GM12878 (cell line): Measurements from ENCODE around the gene CACNA1D. TPM values are rescaled to one million over a fixed set of nuclear protein-coding genes. Genes with fewer than 3 reads are reported as not detected.

Experiments used
- ATAC-seq: fragments of 200-7000 bp; cut with Tn5 transposase; 3 replicates; pipeline ENCODE4 v1.9.1; 2020; ENCODE audit warnings: mild to moderate bottlenecking, moderate library complexity
- BruUV-seq: library from RNA; stranded (reverse); fragments of 400-500 nt; replicated peaks from 2 replicates; lab custom pipeline; 2021; lab: Mats Ljungman, UMichigan
- CTCF ChIA-PET: fragments of 300-600 bp; sonication (Branson Sonifier 250); formaldehyde crosslinking; extraction: SDS; loops from one replicate; lab custom pipeline; 2021; ENCODE audit warnings: inconsistent platforms; lab: Yijun Ruan, JAX
- POLR2A ChIA-PET: fragments of 350-600 bp; formaldehyde crosslinking; extraction: SDS; loops from one replicate; lab custom pipeline; 2021; ENCODE audit warnings: inconsistent platforms; lab: Charles Lee
- RAD21 ChIA-PET: fragments of 300-600 bp; sonication (Branson Sonifier 250); formaldehyde crosslinking; loops from one replicate; lab custom pipeline; 2023; ENCODE audit warnings: antibody characterized with exemption; ENCODE audit not compliant: unreplicated experiment; lab: Charles Lee
- SMC1A ChIA-PET: fragments of 300-600 bp; sonication (Branson Sonifier 250); formaldehyde crosslinking; loops from one replicate; lab custom pipeline; 2023; ENCODE audit not compliant: unreplicated experiment, uncharacterized antibody; lab: Charles Lee
- DNase-seq: peaks from one replicate; pipeline ENCODE4 v3.0.0-alpha.2; 2011; ENCODE audit warnings: low read depth, low spot score
- FAIRE-seq: peaks from 3 replicates; lab custom pipeline; 2011; peaks lifted over from hg19 to GRCh38; lab: Jason Lieb, UNC
- H2AFZ ChIP-seq: 2 replicates; pipeline ENCODE4 v1.6.0; 2011; ENCODE audit warnings: low read depth, low read length, control low read depth; ENCODE audit not compliant: control insufficient read depth
- H3K27ac ChIP-seq: 2 replicates; pipeline ENCODE4 v1.5.1; 2011; ENCODE audit warnings: control low read depth; ENCODE audit not compliant: control insufficient read depth, insufficient read depth
- H3K27me3 ChIP-seq, 2 experiments: replicated peaks in 1 of 2; 2 replicates each; pipeline versions ENCODE4 v1.6.0 to v1.6.1; 2011; ENCODE audit warnings: low read length in 1 of 2; ENCODE audit not compliant: control insufficient read depth in 2 of 2, insufficient read depth in 2 of 2
- H3K36me3 ChIP-seq, 2 experiments: 2 replicates each; pipeline ENCODE4 v1.5.1; 2011; ENCODE audit warnings: low read length in 1 of 2; ENCODE audit not compliant: control insufficient read depth in 2 of 2, insufficient read depth in 2 of 2
- H3K4me1 ChIP-seq: 2 replicates; pipeline ENCODE4 v1.6.1; 2011; ENCODE audit warnings: mild to moderate bottlenecking, low read length, moderate library complexity, mixed read lengths; ENCODE audit not compliant: control insufficient read depth, insufficient read depth
- H3K4me2 ChIP-seq: 2 replicates; pipeline ENCODE4 v1.6.0; 2011; ENCODE audit warnings: control low read depth; ENCODE audit not compliant: control insufficient read depth, insufficient read depth
- H3K4me3 ChIP-seq: fragments of 200-600 bp; sonication (generic); 2 replicates; pipeline ENCODE4 v1.5.1; 2016
- H3K79me2 ChIP-seq: 2 replicates; pipeline ENCODE4 v1.6.0; 2011; ENCODE audit warnings: low read length; ENCODE audit not compliant: control insufficient read depth, insufficient read depth
- H3K9ac ChIP-seq: 2 replicates; pipeline ENCODE4 v1.8.0; 2011; ENCODE audit warnings: low read length, control low read depth, mixed read lengths; ENCODE audit not compliant: control insufficient read depth, insufficient read depth
- H3K9me3 ChIP-seq: replicated peaks from 3 replicates; pipeline ENCODE4 v1.5.1; 2011; ENCODE audit warnings: mild to moderate bottlenecking, low read length; ENCODE audit not compliant: control insufficient read depth, insufficient read depth
- H4K20me1 ChIP-seq: 2 replicates; pipeline ENCODE4 v1.6.0; 2011; ENCODE audit not compliant: control insufficient read depth, insufficient read depth
- BHLHE40 ChIP-seq, 2 experiments: fragments of 450-650 bp in 1 of 2; IDR thresholded peaks; 2 replicates each; pipeline ENCODE4 v1.6.1; 2011 to 2017; ENCODE audit warnings: low read depth in 2 of 2, borderline replicate concordance in 1 of 2, improper control_type of control experiment in 1 of 2, low read length in 1 of 2, mild to moderate bottlenecking in 1 of 2
- CHD4 ChIP-seq: fragments of 200-600 bp; sonication (generic); IDR thresholded peaks from 2 replicates; pipeline ENCODE4 v1.6.1; 2016; ENCODE audit warnings: mild to moderate bottlenecking
- E2F8 ChIP-seq: fragments of 450-650 bp; IDR thresholded peaks from 2 replicates; pipeline ENCODE4 v1.6.1; 2018; ENCODE audit warnings: mild to moderate bottlenecking, low read depth, moderate library complexity; ENCODE audit not compliant: partially characterized antibody
- HDAC6 ChIP-seq: fragments of 200-600 bp; sonication (generic); IDR thresholded peaks from one replicate; pipeline ENCODE4 v1.8.0; 2017; ENCODE audit warnings: antibody characterized with exemption; ENCODE audit not compliant: unreplicated experiment
- JUNB ChIP-seq: IDR thresholded peaks from 2 replicates; pipeline ENCODE4 v1.6.1; 2016; ENCODE audit warnings: antibody characterized with exemption, mild to moderate bottlenecking
- NKRF ChIP-seq: fragments of 450-650 bp; conservative IDR thresholded peaks from 2 replicates; pipeline ENCODE4 v1.6.1; 2017; ENCODE audit warnings: mild to moderate bottlenecking, moderate library complexity
- RB1 ChIP-seq: fragments of 450-650 bp; formaldehyde crosslinking; IDR thresholded peaks from 2 replicates; pipeline ENCODE4 v1.6.1; 2017; ENCODE audit warnings: mild to moderate bottlenecking, borderline replicate concordance
- SMAD1 ChIP-seq: fragments of 450-650 bp; IDR thresholded peaks from 2 replicates; pipeline ENCODE4 v1.6.1; 2018; ENCODE audit warnings: mild to moderate bottlenecking, low read depth; ENCODE audit not compliant: partially characterized antibody
- SMC3 ChIP-seq: IDR thresholded peaks from 2 replicates; pipeline ENCODE4 v1.6.1; 2011; ENCODE audit warnings: low read length, improper control_type of control experiment, borderline replicate concordance
- SREBF2 ChIP-seq: IDR thresholded peaks from 2 replicates; pipeline ENCODE4 v1.6.1; 2012; ENCODE audit warnings: mild to moderate bottlenecking, low read length
- ZBED1 ChIP-seq: IDR thresholded peaks from 2 replicates; pipeline ENCODE4 v1.6.1; 2016; ENCODE audit warnings: borderline replicate concordance
- WGBS: methylation state at CpG from one replicate; pipeline ENCODE4 v1.1.6; 2016; ENCODE audit warnings: low lambda C conversion rate; ENCODE audit not compliant: insufficient replicate concordance, insufficient coverage; ENCODE audit errors: missing lambda C conversion rate; 5-methylcytosine and 5-hydroxymethylcytosine counted together
- in situ Hi-C: fragments of 300-500 bp; cut with MboI; formaldehyde crosslinking; loops from 9 replicates; pipeline ENCODE4 v1.14.3; 2018; ENCODE audit warnings: mixed read lengths
- intact Hi-C: fragments of 100-400 bp; cut with micrococcal nuclease; formaldehyde crosslinking; loops from one replicate; pipeline ENCODE4 v1.14.2; 2022; ENCODE audit not compliant: unreplicated experiment
- polyA plus RNA-seq, 11 experiments: library from polyadenylated mRNA; depleted of rRNA in 4 of 11; unstranded in 6 of 11; stranded (reverse) in 5 of 11; fragments of >200 nt; fragmentation: Nextera tagmentation in 4 of 11; fragmentation: Illumina TruSeq in 1 of 11; extraction: Ambion mirVana in 4 of 11; extraction: Trizol in 1 of 11; gene quantifications; 1 replicate in 1 of 11; 2 replicates in 10 of 11; pipeline versions ENCODE4 v1.2.1 to v1.2.3, GENCODE V29; 2011 to 2016; ENCODE audit warnings: inconsistent platforms in 2 of 11, missing spikeins in 2 of 11, low read depth in 1 of 11
- total RNA-seq, 4 experiments: library from RNA; depleted of rRNA in 3 of 4; stranded (reverse); fragments of >200 nt in 3 of 4; fragmentation: Illumina TruSeq in 1 of 4; extraction: Trizol in 1 of 4; gene quantifications; 2 replicates each; pipeline versions ENCODE4 v1.2.1 to v1.2.3, GENCODE V29; 2013 to 2021
- TF ChIP-seq, protein P1 (sequence below): fragments of 450-650 bp; IDR thresholded peaks from 2 replicates; pipeline ENCODE4 v1.6.1; 2017; ENCODE audit warnings: mild to moderate bottlenecking, low read depth, inconsistent platforms; ENCODE audit not compliant: poor library complexity, severe bottlenecking
- TF ChIP-seq, protein P2 (sequence below): IDR thresholded peaks from 2 replicates; pipeline ENCODE4 v1.6.1; 2011; ENCODE audit warnings: low read depth, mild to moderate bottlenecking, low read length, moderate library complexity, borderline replicate concordance; ENCODE audit errors: extremely low read depth

The CACNA1D gene
- total and polyA plus RNA-seq, 10 of the 15 experiments (the other 5 are each of a cell fraction or from before 2014, with no cell fraction given): 0.21 to 24.4 (median 1.6) TPM

- TF ChIP-seq NKRF (no peak), CHD4 (no peak), RB1 (peak; percentile 40; the same call in 1 of the 2 replicates), BHLHE40 (IDR thresholded peaks at IDR 0.05; ENCODE audit: borderline replicate concordance in 1 of 2, low read depth in 2 of 2, low read length in 1 of 2) (no peak), SMC3 (peak; percentile 85)
Observed at GRCh38 chr3:53709860-53710674, 215.7 kb downstream of the CACNA1D start (continued).

DNA sequence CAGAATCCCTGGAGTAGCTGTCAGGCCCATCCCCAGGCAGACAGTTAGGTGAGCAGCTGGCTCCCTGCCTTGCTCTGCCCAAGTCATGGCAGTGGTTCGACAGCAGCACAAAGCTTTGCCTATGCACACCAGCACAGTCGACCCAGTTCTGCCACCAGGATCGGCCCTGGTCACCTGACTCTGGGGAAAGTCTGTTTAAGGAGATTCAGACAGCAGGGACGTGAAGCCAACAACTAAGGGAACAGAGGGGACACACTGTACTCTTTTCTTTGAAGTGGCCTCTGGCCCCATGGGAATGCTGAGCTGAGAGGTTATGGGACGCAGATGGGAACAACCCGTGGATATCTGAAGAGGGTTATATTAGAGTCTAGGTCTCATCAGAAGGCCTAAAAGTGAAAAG, 217.0 kb downstream of the CACNA1D start:
- intact Hi-C loops: loop anchor here (2.0 to 5.0 kb wide), 2 partner anchors 89 to 179 kb away; no protein-coding TSS in a partner anchor
- Histone ChIP-seq H4K20me1 (no peaks in the 10 kb centered on the region), H3K4me3 (no peak overlapping the region), H3K4me2 (no peak overlapping the region), H3K27me3 (no peaks in the 10 kb centered on the region), H3K36me3 (no peaks in the 10 kb centered on the region), H3K4me1 (no peaks in the 10 kb centered on the region; the same call in 1 of the 2 replicates), H3K9me3 (no peaks in the 10 kb centered on the region), H2AFZ (no peak overlapping the region), H3K27ac (no peak overlapping the region), H3K9ac (no peak overlapping the region), H3K79me2 (no peaks in the 10 kb centered on the region)
- FAIRE-seq (no peak), DNase-seq (no peak), ATAC-seq (no peak)
- ChIA-PET CTCF (interaction anchor here (0.6 to 12.1 kb wide), 14 partner anchors 10 to 597 kb away, joined by 3 to 113 read pairs (median 6); no protein-coding TSS in a partner anchor), RAD21 (interaction anchor here (1.2 to 4.2 kb wide), 7 partner anchors 11 to 328 kb away, joined by 3 to 24 read pairs (median 4); no protein-coding TSS in a partner anchor), POLR2A (no interaction called here), SMC1A (interaction anchor here (0.6 to 4.5 kb wide), 16 partner anchors 9 to 372 kb away, joined by 3 to 26 read pairs (median 4); partner anchors contain the start of gene CACNA1D)
- 61% methylated on average over 6 of the region's 6 CpGs for WGBS
- in situ Hi-C loops: no loop called here
- BruUV-seq: no TSS peak
- TF ChIP-seq, protein P1, sequence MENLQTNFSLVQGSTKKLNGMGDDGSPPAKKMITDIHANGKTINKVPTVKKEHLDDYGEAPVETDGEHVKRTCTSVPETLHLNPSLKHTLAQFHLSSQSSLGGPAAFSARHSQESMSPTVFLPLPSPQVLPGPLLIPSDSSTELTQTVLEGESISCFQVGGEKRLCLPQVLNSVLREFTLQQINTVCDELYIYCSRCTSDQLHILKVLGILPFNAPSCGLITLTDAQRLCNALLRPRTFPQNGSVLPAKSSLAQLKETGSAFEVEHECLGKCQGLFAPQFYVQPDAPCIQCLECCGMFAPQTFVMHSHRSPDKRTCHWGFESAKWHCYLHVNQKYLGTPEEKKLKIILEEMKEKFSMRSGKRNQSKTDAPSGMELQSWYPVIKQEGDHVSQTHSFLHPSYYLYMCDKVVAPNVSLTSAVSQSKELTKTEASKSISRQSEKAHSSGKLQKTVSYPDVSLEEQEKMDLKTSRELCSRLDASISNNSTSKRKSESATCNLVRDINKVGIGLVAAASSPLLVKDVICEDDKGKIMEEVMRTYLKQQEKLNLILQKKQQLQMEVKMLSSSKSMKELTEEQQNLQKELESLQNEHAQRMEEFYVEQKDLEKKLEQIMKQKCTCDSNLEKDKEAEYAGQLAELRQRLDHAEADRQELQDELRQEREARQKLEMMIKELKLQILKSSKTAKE: no peak
- no peak for TF ChIP-seq ZBED1
- TF ChIP-seq HDAC6: no peak
- no peak for TF ChIP-seq E2F8
- TF ChIP-seq SMAD1: no peak
- TF ChIP-seq SREBF2: no peak
- no peak for TF ChIP-seq JUNB
- TF ChIP-seq, protein P2, sequence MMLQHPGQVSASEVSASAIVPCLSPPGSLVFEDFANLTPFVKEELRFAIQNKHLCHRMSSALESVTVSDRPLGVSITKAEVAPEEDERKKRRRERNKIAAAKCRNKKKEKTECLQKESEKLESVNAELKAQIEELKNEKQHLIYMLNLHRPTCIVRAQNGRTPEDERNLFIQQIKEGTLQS: no peak
